ENCODE measurements around the gene SLC4A9. TPM values are rescaled to one million over a fixed set of nuclear protein-coding genes. Genes with fewer than 3 reads are reported as not detected.

Gene SLC4A9
- polyA plus RNA-seq, 2 of the 4 experiments (the other 2 are of a cell fraction): not detected

DNA sequence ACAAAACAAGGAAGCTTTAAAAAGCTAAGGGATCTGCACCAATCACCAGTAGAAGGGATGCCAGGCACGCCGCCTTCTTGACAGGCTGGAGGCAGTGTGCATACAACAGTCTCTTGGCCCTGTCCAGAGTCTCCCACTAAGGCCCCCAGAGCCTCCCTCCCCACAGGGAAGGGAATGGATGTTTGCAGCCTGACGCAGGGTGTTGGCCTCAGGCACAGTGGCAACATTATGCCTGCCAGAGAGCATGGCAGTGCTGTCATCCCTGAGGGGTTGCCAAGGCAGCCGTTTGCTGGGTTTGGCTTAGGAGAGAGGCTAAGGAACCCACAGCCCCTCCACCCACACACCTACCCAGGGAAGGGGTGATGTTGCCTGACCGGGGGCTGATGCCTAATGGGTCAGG, 18.4 kb upstream of the SLC4A9 start:
- DNase-seq (ENCODE audit: low read depth in 1 of 2, low spot score in 1 of 2) (no peak), ATAC-seq (no peak), FAIRE-seq (no peak)
- CTCF ChIA-PET: interaction anchor here (1.2 to 36.9 kb wide), 3 partner anchors 10 to 97 kb away, joined by 3 to 1613 read pairs (median 33); no protein-coding TSS in a partner anchor
- Histone ChIP-seq H3K9me3 (no peaks in the 10 kb centered on the region), H3K4me2 (no peak overlapping the region), H3K4me1 (peaks cover 23% of the 10 kb centered on the region), H3K27ac (no peak overlapping the region), H3K4me3 (no peak overlapping the region)
- TF ChIP-seq EHMT2 (IDR thresholded peaks at IDR 0.05; ENCODE audit: low read depth) (no peak), JUNB (IDR thresholded peaks at IDR 0.05) (no peak), RCOR1 (IDR thresholded peaks at IDR 0.05; ENCODE audit: low read depth, low read length) (no peak), RNF2 (IDR thresholded peaks at IDR 0.05; ENCODE audit: borderline replicate concordance, low read depth) (no peak), PHF8 (IDR thresholded peaks at IDR 0.05; ENCODE audit: borderline replicate concordance, low read depth) (no peak), KDM5A (IDR thresholded peaks at IDR 0.05) (no peak), CHD4 (IDR thresholded peaks at IDR 0.05; ENCODE audit: borderline replicate concordance) (no peak), POLR2AphosphoS2 (conservative IDR thresholded peaks at IDR 0.05; ENCODE audit: low read length) (no peak), EP300 (IDR thresholded peaks at IDR 0.05) (no peak), MAFK (IDR thresholded peaks at IDR 0.05; ENCODE audit: partially characterized antibody) (no peak), CBX8 (IDR thresholded peaks at IDR 0.05) (no peak), ESRRA (IDR thresholded peaks at IDR 0.05; ENCODE audit: borderline replicate concordance, low read length) (no peak), MAZ (IDR thresholded peaks at IDR 0.05; ENCODE audit: borderline replicate concordance, low read depth, low read length) (no peak), RFX5 (IDR thresholded peaks at IDR 0.05) (no peak)
- TF ChIP-seq, protein P1, sequence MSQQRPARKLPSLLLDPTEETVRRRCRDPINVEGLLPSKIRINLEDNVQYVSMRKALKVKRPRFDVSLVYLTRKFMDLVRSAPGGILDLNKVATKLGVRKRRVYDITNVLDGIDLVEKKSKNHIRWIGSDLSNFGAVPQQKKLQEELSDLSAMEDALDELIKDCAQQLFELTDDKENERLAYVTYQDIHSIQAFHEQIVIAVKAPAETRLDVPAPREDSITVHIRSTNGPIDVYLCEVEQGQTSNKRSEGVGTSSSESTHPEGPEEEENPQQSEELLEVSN (IDR thresholded peaks at IDR 0.05; ENCODE audit: borderline replicate concordance, low read depth): no peak
- TF ChIP-seq, protein P2, sequence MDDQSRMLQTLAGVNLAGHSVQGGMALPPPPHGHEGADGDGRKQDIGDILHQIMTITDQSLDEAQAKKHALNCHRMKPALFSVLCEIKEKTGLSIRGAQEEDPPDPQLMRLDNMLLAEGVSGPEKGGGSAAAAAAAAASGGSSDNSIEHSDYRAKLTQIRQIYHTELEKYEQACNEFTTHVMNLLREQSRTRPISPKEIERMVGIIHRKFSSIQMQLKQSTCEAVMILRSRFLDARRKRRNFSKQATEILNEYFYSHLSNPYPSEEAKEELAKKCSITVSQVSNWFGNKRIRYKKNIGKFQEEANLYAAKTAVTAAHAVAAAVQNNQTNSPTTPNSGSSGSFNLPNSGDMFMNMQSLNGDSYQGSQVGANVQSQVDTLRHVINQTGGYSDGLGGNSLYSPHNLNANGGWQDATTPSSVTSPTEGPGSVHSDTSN (IDR thresholded peaks at IDR 0.05): no peak
- TF ChIP-seq, protein P3, sequence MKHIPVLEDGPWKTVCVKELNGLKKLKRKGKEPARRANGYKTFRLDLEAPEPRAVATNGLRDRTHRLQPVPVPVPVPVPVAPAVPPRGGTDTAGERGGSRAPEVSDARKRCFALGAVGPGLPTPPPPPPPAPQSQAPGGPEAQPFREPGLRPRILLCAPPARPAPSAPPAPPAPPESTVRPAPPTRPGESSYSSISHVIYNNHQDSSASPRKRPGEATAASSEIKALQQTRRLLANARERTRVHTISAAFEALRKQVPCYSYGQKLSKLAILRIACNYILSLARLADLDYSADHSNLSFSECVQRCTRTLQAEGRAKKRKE (CRISPR knock-in tag; IDR thresholded peaks at IDR 0.05; ENCODE audit: low read depth): no peak
- POLR2A ChIA-PET: no interaction called here
- WGBS (ENCODE audit: missing lambda C conversion rate): 81% methylated on average over 4 of the region's 5 CpGs

DNA sequence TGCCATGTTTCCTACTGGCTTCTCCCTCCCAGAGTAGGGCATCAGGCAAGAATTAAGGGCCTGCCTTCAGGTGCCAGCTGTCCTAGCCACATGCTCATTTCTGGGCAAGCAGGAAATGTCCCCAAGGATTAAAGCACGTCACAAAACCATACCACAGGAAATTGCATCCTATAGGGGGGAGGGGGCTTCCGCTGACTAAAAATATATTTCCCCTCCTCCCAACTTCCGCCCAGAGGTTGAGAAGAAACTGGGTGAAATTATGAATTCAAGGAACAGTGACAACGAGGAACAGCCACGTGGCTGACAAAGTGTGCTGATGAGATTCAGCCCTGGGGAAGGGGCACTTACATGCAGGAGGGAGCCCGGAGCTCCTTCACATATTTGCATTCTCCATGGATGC, 17.7 kb upstream of the SLC4A9 start:
- FAIRE-seq: no peak
- Histone ChIP-seq H3K27ac (no peak overlapping the region), H3K4me2 (no peak overlapping the region), H3K4me1 (peaks cover 28% of the 10 kb centered on the region), H3K9me3 (no peaks in the 10 kb centered on the region), H3K4me3 (no peak overlapping the region)
- DNase-seq (ENCODE audit: low read depth in 1 of 2, low spot score in 1 of 2): no peak
- ChIA-PET CTCF (interaction anchor here (0.9 to 36.9 kb wide), 5 partner anchors 8 to 122 kb away, joined by 3 to 1613 read pairs (median 3); no protein-coding TSS in a partner anchor), POLR2A (no interaction called here)
- ATAC-seq: no peak
- 86% methylated on average over 6 of the region's 6 CpGs for WGBS (ENCODE audit: missing lambda C conversion rate)
- TF ChIP-seq HOXB5 (CRISPR knock-in tag; IDR thresholded peaks at IDR 0.05) (no peak), CHD2 (IDR thresholded peaks at IDR 0.05; ENCODE audit: low read length, partially characterized antibody) (no peak), FOXS1 (CRISPR knock-in tag; IDR thresholded peaks at IDR 0.05) (no peak), ZFP36 (IDR thresholded peaks at IDR 0.05; ENCODE audit: borderline replicate concordance, partially characterized antibody) (no peak), RAD21 (conservative IDR thresholded peaks at IDR 0.05 in 1 of 2, IDR thresholded peaks at IDR 0.05 in 1 of 2) (no peak), HDAC2 (IDR thresholded peaks at IDR 0.05) (no peak), EHF (CRISPR knock-in tag; IDR thresholded peaks at IDR 0.05) (no peak), FOSL2 (IDR thresholded peaks at IDR 0.05) (no peak), FOSL2 (CRISPR knock-in tag; IDR thresholded peaks at IDR 0.05) (no peak), TP53 (CRISPR knock-in tag; IDR thresholded peaks at IDR 0.05) (no peak)
- TF ChIP-seq, protein P4, sequence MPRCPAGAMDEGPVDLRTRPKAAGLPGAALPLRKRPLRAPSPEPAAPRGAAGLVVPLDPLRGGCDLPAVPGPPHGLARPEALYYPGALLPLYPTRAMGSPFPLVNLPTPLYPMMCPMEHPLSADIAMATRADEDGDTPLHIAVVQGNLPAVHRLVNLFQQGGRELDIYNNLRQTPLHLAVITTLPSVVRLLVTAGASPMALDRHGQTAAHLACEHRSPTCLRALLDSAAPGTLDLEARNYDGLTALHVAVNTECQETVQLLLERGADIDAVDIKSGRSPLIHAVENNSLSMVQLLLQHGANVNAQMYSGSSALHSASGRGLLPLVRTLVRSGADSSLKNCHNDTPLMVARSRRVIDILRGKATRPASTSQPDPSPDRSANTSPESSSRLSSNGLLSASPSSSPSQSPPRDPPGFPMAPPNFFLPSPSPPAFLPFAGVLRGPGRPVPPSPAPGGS (IDR thresholded peaks at IDR 0.05): no peak
- TF ChIP-seq, protein P1 (IDR thresholded peaks at IDR 0.05; ENCODE audit: borderline replicate concordance, low read depth): no peak
- TF ChIP-seq, protein P5, sequence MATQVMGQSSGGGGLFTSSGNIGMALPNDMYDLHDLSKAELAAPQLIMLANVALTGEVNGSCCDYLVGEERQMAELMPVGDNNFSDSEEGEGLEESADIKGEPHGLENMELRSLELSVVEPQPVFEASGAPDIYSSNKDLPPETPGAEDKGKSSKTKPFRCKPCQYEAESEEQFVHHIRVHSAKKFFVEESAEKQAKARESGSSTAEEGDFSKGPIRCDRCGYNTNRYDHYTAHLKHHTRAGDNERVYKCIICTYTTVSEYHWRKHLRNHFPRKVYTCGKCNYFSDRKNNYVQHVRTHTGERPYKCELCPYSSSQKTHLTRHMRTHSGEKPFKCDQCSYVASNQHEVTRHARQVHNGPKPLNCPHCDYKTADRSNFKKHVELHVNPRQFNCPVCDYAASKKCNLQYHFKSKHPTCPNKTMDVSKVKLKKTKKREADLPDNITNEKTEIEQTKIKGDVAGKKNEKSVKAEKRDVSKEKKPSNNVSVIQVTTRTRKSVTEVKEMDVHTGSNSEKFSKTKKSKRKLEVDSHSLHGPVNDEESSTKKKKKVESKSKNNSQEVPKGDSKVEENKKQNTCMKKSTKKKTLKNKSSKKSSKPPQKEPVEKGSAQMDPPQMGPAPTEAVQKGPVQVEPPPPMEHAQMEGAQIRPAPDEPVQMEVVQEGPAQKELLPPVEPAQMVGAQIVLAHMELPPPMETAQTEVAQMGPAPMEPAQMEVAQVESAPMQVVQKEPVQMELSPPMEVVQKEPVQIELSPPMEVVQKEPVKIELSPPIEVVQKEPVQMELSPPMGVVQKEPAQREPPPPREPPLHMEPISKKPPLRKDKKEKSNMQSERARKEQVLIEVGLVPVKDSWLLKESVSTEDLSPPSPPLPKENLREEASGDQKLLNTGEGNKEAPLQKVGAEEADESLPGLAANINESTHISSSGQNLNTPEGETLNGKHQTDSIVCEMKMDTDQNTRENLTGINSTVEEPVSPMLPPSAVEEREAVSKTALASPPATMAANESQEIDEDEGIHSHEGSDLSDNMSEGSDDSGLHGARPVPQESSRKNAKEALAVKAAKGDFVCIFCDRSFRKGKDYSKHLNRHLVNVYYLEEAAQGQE (IDR thresholded peaks at IDR 0.05): no peak
- TF ChIP-seq, protein P6, sequence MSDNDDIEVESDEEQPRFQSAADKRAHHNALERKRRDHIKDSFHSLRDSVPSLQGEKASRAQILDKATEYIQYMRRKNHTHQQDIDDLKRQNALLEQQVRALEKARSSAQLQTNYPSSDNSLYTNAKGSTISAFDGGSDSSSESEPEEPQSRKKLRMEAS (IDR thresholded peaks at IDR 0.05): no peak
